GM12864 (cell line): Measurements from ENCODE around the gene WDR11.

Source experiments
- DNase-seq: peaks from one replicate; pipeline ENCODE4 v3.0.0-alpha.2; 2011; ENCODE audit warnings: low read depth
- H3K4me3 ChIP-seq: 2 replicates; pipeline ENCODE4 v1.5.1; 2011; ENCODE audit warnings: mild to moderate bottlenecking, low read depth, low read length, control low read depth
- TF ChIP-seq, protein P1 (sequence below): IDR thresholded peaks from 2 replicates; pipeline ENCODE4 v1.5.1; 2011; ENCODE audit warnings: low read depth, mild to moderate bottlenecking, moderate library complexity, low read length, control low read depth, inconsistent platforms; ENCODE audit errors: missing control alignments

WDR11 gene

DNA sequence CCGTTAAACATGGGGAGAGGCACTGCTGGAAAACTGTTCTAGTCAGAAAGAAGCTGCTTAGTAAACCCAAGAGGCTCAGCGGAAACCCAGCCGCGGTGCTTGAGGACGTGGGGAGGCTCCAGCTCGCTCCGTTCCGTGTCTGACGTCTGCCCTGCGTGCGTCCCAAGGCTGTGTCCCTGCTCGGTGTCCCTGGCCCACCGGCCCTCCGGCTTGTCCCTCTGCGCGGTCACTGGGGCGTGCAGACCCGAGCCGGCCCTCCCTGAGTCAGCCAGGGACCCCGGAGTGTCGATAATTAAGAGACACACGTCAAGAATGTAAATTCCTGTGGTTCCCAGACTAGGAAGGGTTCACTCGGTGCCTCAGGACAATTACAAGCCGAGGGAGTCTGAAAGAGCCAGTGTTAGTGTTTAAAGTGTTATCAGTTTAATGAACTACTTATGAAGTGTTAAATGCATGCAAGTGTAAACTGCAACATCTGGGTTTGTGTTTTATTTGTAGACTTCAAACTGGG, 98.9 kb downstream of the WDR11 start:
- TF ChIP-seq, protein P1, sequence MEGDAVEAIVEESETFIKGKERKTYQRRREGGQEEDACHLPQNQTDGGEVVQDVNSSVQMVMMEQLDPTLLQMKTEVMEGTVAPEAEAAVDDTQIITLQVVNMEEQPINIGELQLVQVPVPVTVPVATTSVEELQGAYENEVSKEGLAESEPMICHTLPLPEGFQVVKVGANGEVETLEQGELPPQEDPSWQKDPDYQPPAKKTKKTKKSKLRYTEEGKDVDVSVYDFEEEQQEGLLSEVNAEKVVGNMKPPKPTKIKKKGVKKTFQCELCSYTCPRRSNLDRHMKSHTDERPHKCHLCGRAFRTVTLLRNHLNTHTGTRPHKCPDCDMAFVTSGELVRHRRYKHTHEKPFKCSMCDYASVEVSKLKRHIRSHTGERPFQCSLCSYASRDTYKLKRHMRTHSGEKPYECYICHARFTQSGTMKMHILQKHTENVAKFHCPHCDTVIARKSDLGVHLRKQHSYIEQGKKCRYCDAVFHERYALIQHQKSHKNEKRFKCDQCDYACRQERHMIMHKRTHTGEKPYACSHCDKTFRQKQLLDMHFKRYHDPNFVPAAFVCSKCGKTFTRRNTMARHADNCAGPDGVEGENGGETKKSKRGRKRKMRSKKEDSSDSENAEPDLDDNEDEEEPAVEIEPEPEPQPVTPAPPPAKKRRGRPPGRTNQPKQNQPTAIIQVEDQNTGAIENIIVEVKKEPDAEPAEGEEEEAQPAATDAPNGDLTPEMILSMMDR, result no peak
- no peak for DNase-seq
- H3K4me3 ChIP-seq, result no peak overlapping the region

DNA sequence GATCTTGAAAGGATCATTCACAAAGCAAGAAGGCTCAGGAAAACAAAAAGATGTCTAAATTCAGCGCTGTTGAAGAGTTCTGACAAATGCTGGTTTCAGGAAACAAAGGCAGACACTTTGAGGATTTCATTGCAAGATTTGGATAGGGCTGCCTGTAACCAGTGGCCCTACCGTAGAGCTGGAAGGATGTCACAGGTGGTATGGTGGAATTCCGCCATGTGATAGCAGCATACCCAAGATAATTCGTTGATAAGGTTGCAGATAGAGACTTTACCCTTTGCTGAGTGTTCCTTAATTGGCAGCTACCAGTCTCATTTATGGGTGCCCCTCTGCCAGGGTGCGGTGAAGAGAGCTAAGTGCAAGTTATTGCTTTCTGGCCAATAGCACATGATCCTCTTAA, 100.1 kb downstream of the WDR11 start:
- no peak overlapping the region for H3K4me3 ChIP-seq
- no peak for DNase-seq
- TF ChIP-seq, protein P1, result no peak

DNA sequence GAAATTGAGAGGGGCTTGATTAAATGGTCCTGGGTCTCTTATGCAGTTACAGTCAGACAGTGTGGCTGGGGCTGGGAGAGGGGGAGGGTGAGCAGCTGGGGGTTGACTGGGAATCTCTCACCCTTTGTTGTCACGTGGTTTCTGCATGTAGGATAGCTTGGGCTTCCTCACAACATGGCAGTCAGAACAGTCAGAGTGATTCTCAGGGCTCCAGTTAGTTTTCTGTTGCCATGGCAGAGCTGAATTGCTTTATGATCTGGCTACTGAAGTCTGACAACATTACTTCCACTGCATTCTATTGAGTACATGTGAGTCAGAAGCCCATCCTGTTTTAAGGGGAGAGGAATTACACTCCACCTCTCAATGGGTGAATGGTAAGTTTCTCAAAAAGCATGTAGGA, 102.7 kb downstream of the WDR11 start:
- TF ChIP-seq, protein P1, result no peak
- no peak overlapping the region for H3K4me3 ChIP-seq
- no peak for DNase-seq
